GM18508 (cell line): ENCODE measurements around the gene WDPCP.
"Not testable (repeated sequence)": the region's sequence is repeated elsewhere in the genome, so short reads cannot be mapped to it uniquely, and the experiment has no call there.

Source experiments
- ATAC-seq: cut with Tn5 transposase; IDR thresholded peaks from one replicate; pipeline ENCODE4 v1.9.1; 2021; ENCODE audit warnings: moderate number of reproducible peaks; ENCODE audit not compliant: insufficient read depth, unreplicated experiment

Gene WDPCP

GRCh38 chr2:63286520-63286919 is 301.8 kb downstream of the WDPCP start:
- ATAC-seq = not testable (repeated sequence)

GRCh38 chr2:63283273-63283672 is 305.0 kb downstream of the WDPCP start:
- ATAC-seq = no peak

- ATAC-seq = no peak
These were observed 315.7 kb downstream of the WDPCP start for GRCh38 chr2:63272560-63272959.

- ATAC-seq = no peak
These were observed 317.6 kb downstream of the WDPCP start for GRCh38 chr2:63270717-63271116.

GRCh38 chr2:63268946-63269345 is 319.3 kb downstream of the WDPCP start:
- no peak for ATAC-seq

- ATAC-seq = no peak
These were observed 327.1 kb downstream of the WDPCP start for GRCh38 chr2:63261137-63261621.

GRCh38 chr2:63257473-63257872 is 330.8 kb downstream of the WDPCP start:
- no peak for ATAC-seq

- no peak for ATAC-seq
These were observed 339.1 kb downstream of the WDPCP start for GRCh38 chr2:63249161-63249560.

GRCh38 chr2:63242747-63243146 is 345.5 kb downstream of the WDPCP start:
- no peak for ATAC-seq

GRCh38 chr2:63225964-63226686 is 362.2 kb downstream of the WDPCP start:
- ATAC-seq = no peak

- ATAC-seq = no peak
These were observed 369.3 kb downstream of the WDPCP start for GRCh38 chr2:63218800-63219526.

GRCh38 chr2:63195310-63195709 is 393.0 kb downstream of the WDPCP start:
- no peak for ATAC-seq

GRCh38 chr2:63194175-63194574 is 394.1 kb downstream of the WDPCP start:
- no peak for ATAC-seq

GRCh38 chr2:63192889-63193774 is 395.1 kb downstream of the WDPCP start:
- ATAC-seq = no peak

- ATAC-seq = no peak
These were observed 395.9 kb downstream of the WDPCP start for GRCh38 chr2:63192169-63192888.

- ATAC-seq = no peak
These were observed 399.3 kb downstream of the WDPCP start for GRCh38 chr2:63189026-63189425.

GRCh38 chr2:63186331-63186730 is 401.9 kb downstream of the WDPCP start:
- no peak for ATAC-seq

- no peak for ATAC-seq
These were observed 425.0 kb downstream of the WDPCP start for GRCh38 chr2:63163161-63163820.

- ATAC-seq = no peak
These were observed 429.0 kb downstream of the WDPCP start for GRCh38 chr2:63159262-63159661.

GRCh38 chr2:63136683-63137082 is 451.6 kb downstream of the WDPCP start:
- not testable (repeated sequence) for ATAC-seq
